Fibroblast of gingiva (primary cell): ENCODE data around the gene OR8G5.

ENCODE experiments used
- DNase-seq: peaks from one replicate; pipeline ENCODE4 v3.0.0-alpha.2; 2011; ENCODE audit warnings: low read depth

Gene OR8G5

GRCh38 chr11:124294687-124295086 is 38.5 kb downstream of the OR8G5 start:
- DNase-seq, result no peak

GRCh38 chr11:124296016-124296415 is 39.8 kb downstream of the OR8G5 start:
- DNase-seq, result no peak

GRCh38 chr11:124297921-124298320 is 41.7 kb downstream of the OR8G5 start:
- DNase-seq, result peak; percentile 11

- DNase-seq, result no peak
These were observed 45.4 kb downstream of the OR8G5 start for GRCh38 chr11:124301548-124301947.

- no peak for DNase-seq
These were observed 46.4 kb downstream of the OR8G5 start for GRCh38 chr11:124302347-124303125.

GRCh38 chr11:124307093-124307492 is 50.9 kb downstream of the OR8G5 start:
- DNase-seq, result no peak

GRCh38 chr11:124310721-124311120 is 54.5 kb downstream of the OR8G5 start:
- no peak for DNase-seq

- DNase-seq, result no peak
These were observed 55.1 kb downstream of the OR8G5 start for GRCh38 chr11:124311269-124311668.

- DNase-seq, result no peak
These were observed 55.5 kb downstream of the OR8G5 start for GRCh38 chr11:124311670-124312069.

- no peak for DNase-seq
These were observed 57.0 kb downstream of the OR8G5 start for GRCh38 chr11:124313131-124313530.

GRCh38 chr11:124313849-124314248 is 57.7 kb downstream of the OR8G5 start, which contains the start of gene OR8D1:
Gene OR8D1, minus strand, starts transcription at chr11:124313949. Its CDS starts 3,183 bp downstream, at chr11:124310766.
- no peak for DNase-seq

GRCh38 chr11:124315052-124315451 is 58.9 kb downstream of the OR8G5 start:
- no peak for DNase-seq
